ENCODE measurements around the gene ADAMTS7. TPM values are rescaled to one million over a fixed set of nuclear protein-coding genes. Genes with fewer than 3 reads are reported as not detected.
"Not testable (repeated sequence)": the region's sequence is repeated elsewhere in the genome, so short reads cannot be mapped to it uniquely, and the experiment has no call there.

The ADAMTS7 gene
- total and polyA plus RNA-seq, 2 donors (not counting 3 experiments of a cell fraction or from before 2014, with no cell fraction given) = 49.6 to 64.7 TPM

- H3K27me3 ChIP-seq (ENCODE audit: control insufficient read depth in 2 of 2, insufficient read depth in 2 of 2, low read length in 2 of 2) = peaks cover 0 to 4% of the 10 kb centered on the region in 2 experiments
- H4K20me1 ChIP-seq (replicated peaks; ENCODE audit: control insufficient read depth, extremely low read depth, insufficient read depth, low read length) = no peaks in the 10 kb centered on the region
- no peak for TF ChIP-seq EZH2 (IDR thresholded peaks at IDR 0.05; ENCODE audit: borderline replicate concordance, low read depth, low read length, severe bottlenecking)
- TF ChIP-seq, protein P1, sequence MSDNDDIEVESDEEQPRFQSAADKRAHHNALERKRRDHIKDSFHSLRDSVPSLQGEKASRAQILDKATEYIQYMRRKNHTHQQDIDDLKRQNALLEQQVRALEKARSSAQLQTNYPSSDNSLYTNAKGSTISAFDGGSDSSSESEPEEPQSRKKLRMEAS (IDR thresholded peaks at IDR 0.05; ENCODE audit: insufficient read depth, insufficient read length) = no peak
- no peak for TF ChIP-seq MYC (IDR thresholded peaks at IDR 0.05; ENCODE audit: low read depth, low read length)
- TF ChIP-seq POLR2A (IDR thresholded peaks at IDR 0.05; ENCODE audit: low read depth, low read length) = no peak
- H3K9me3 ChIP-seq (replicated peaks; ENCODE audit: control insufficient read depth, insufficient read depth, low read length) = no peaks in the 10 kb centered on the region
- DNase-seq (ENCODE audit: low read depth, low spot score) (no peak), FAIRE-seq (no peak)
- BruUV-seq (replicated peaks) = no TSS peak
- no peaks in the 10 kb centered on the region for H3K79me2 ChIP-seq (ENCODE audit: control insufficient read depth, insufficient read depth, low read length)
- H3K9ac ChIP-seq (replicated peaks; ENCODE audit: extremely low read depth, insufficient read depth, low read length) = no peak overlapping the region
- intact Hi-C loops (cut with micrococcal nuclease) = no loop called here
- H3K4me1 ChIP-seq (ENCODE audit: control insufficient read depth, extremely low read depth, insufficient read depth, low read length) = no peaks in the 10 kb centered on the region
- ChIA-PET POLR2A (no interaction called here), CTCF (no interaction called here)
- no peaks in the 10 kb centered on the region for H3K9me1 ChIP-seq (replicated peaks; ENCODE audit: control insufficient read depth, extremely low read depth, insufficient read depth, low read length)
- no peaks in the 10 kb centered on the region for H3K36me3 ChIP-seq (ENCODE audit: control insufficient read depth in 2 of 2, extremely low read depth in 1 of 2, insufficient read depth in 2 of 2, low read length in 2 of 2)
- dilution Hi-C loops (cut with MboI; ENCODE audit: extremely low pct_ligation_motif_present, low sequenced_read_pairs) = no loop called here
- no peak overlapping the region for H3K4me3 ChIP-seq (replicated peaks in 1 of 3; ENCODE audit: insufficient read depth in 1 of 3, low read depth in 1 of 3, low read length in 3 of 3)
- H3K27ac ChIP-seq (ENCODE audit: insufficient read depth, low read depth, low read length) = no peak overlapping the region
- no peak overlapping the region for H3K4me2 ChIP-seq (ENCODE audit: insufficient read depth, low read length)
- H2AFZ ChIP-seq (ENCODE audit: low read depth, low read length) = no peak overlapping the region
Measured at GRCh38 chr15:78840661-78841375, 29.6 kb upstream of the ADAMTS7 start.

GRCh38 chr15:78839151-78839550 is 27.9 kb upstream of the ADAMTS7 start:
- H2AFZ ChIP-seq (ENCODE audit: low read depth, low read length); H3K4me1 ChIP-seq (ENCODE audit: control insufficient read depth, extremely low read depth, insufficient read depth, low read length); H3K9me3 ChIP-seq (replicated peaks; ENCODE audit: control insufficient read depth, insufficient read depth, low read length); DNase-seq (ENCODE audit: low read depth, low spot score); CTCF ChIA-PET; BruUV-seq (replicated peaks); H3K27me3 ChIP-seq (ENCODE audit: control insufficient read depth in 2 of 2, insufficient read depth in 2 of 2, low read length in 2 of 2); POLR2A ChIA-PET; H3K4me2 ChIP-seq (ENCODE audit: insufficient read depth, low read length); H3K4me3 ChIP-seq (replicated peaks in 1 of 3; ENCODE audit: insufficient read depth in 1 of 3, low read depth in 1 of 3, low read length in 3 of 3); dilution Hi-C loops (cut with MboI; ENCODE audit: extremely low pct_ligation_motif_present, low sequenced_read_pairs); H3K36me3 ChIP-seq (ENCODE audit: control insufficient read depth in 2 of 2, extremely low read depth in 1 of 2, insufficient read depth in 2 of 2, low read length in 2 of 2); H3K79me2 ChIP-seq (ENCODE audit: control insufficient read depth, insufficient read depth, low read length); FAIRE-seq; H3K9me1 ChIP-seq (replicated peaks; ENCODE audit: control insufficient read depth, extremely low read depth, insufficient read depth, low read length); H3K27ac ChIP-seq (ENCODE audit: insufficient read depth, low read depth, low read length); H3K9ac ChIP-seq (replicated peaks; ENCODE audit: extremely low read depth, insufficient read depth, low read length); H4K20me1 ChIP-seq (replicated peaks; ENCODE audit: control insufficient read depth, extremely low read depth, insufficient read depth, low read length): not testable (repeated sequence)
- intact Hi-C loops (cut with micrococcal nuclease) = loop anchor here (2.0 kb wide), 1 partner anchor 20 kb away; no protein-coding TSS in a partner anchor

Data from endothelial cell of umbilical vein (primary cell).